Choroid plexus epithelial cell (primary cell): ENCODE measurements around the gene MAFB.

ENCODE experiments used
- DNase-seq: peaks from one replicate; pipeline ENCODE4 v3.0.0-alpha.2; 2010; ENCODE audit warnings: low read depth
- H3K4me3 ChIP-seq: 2 replicates; pipeline ENCODE4 v1.5.1; 2011; ENCODE audit warnings: low read depth, mild to moderate bottlenecking, control low read depth, low read length, moderate library complexity
- TF ChIP-seq, protein P1 (sequence below): conservative IDR thresholded peaks from 2 replicates; pipeline ENCODE4 v1.5.1; 2011; ENCODE audit warnings: low read depth, mild to moderate bottlenecking, control low read depth, inconsistent platforms, low read length, moderate library complexity

Gene MAFB

DNA sequence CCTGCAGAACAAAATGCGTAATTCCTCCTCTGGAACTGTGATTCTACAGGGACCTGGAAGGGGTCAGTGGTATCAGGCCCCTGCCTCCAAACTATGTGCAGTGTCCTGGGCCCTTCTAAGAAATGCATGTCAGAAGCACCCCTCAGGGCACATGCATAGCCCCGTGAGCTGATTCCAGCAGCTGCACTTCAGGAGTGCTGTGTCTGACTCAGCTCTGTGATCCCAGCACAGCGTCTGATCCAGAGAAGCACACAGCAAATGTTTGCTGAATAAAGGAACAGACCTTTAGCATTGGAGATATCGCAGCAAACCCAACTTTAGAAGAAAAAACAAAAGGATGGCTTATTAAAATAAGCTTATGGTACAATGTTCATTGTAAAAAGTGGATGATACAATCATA, 15.8 kb upstream of the MAFB start:
- DNase-seq = no peak
- no peak overlapping the region for H3K4me3 ChIP-seq
- TF ChIP-seq, protein P1, sequence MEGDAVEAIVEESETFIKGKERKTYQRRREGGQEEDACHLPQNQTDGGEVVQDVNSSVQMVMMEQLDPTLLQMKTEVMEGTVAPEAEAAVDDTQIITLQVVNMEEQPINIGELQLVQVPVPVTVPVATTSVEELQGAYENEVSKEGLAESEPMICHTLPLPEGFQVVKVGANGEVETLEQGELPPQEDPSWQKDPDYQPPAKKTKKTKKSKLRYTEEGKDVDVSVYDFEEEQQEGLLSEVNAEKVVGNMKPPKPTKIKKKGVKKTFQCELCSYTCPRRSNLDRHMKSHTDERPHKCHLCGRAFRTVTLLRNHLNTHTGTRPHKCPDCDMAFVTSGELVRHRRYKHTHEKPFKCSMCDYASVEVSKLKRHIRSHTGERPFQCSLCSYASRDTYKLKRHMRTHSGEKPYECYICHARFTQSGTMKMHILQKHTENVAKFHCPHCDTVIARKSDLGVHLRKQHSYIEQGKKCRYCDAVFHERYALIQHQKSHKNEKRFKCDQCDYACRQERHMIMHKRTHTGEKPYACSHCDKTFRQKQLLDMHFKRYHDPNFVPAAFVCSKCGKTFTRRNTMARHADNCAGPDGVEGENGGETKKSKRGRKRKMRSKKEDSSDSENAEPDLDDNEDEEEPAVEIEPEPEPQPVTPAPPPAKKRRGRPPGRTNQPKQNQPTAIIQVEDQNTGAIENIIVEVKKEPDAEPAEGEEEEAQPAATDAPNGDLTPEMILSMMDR = no peak

GRCh38 chr20:40703975-40704530, 15.0 kb upstream of the MAFB start:
- TF ChIP-seq, protein P1 = no peak
- DNase-seq = no peak
- H3K4me3 ChIP-seq = no peak overlapping the region

DNA sequence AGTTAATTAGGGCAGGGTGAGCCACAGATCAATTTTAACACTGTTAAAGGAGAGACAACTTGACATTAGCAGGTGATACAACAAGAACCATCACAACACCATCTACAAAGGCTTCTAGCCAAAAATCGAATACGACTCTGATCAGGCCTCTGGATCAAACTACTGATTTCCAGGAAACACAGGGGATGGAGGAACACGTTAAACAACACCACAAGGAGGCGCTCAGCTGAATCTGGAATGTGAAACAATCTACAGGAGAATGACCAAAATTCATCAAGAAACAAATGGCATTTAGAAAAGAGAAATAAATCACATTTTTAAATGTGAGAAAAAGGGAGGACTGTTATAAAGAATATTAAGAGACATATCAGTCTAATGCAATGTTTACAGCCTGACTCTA, 13.5 kb upstream of the MAFB start:
- no peak for DNase-seq
- TF ChIP-seq, protein P1 = peak; percentile 30
- no peak overlapping the region for H3K4me3 ChIP-seq

- TF ChIP-seq, protein P1 = no peak
Observed at GRCh38 chr20:40698744-40699143, 9.7 kb upstream of the MAFB start.

GRCh38 chr20:40698281-40698680, 9.2 kb upstream of the MAFB start:
- TF ChIP-seq, protein P1 = no peak
- no peak overlapping the region for H3K4me3 ChIP-seq
- DNase-seq = no peak

More at GRCh38 chr20:40698744-40699143, 9.7 kb upstream of the MAFB start:
- DNase-seq = no peak
- no peak overlapping the region for H3K4me3 ChIP-seq

DNA sequence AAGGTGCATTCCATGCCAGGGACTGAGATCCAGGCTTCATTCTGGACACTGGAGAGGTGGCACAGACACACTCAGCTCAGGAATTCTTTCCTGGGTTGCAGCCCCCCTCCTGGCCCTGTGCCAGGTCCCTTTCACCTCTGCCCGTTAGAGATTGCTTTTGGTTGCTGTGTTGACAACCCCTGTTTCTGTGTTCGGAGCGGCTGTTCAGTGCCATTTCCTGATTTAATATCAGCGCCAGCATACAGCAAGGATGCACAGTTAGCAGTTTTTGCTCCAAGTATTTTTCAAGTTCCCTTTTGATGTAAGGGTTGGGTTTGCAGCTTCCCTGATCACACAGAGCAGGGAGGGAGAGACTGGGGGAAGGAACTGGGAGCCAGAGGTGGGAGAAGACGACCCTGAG, 8.5 kb upstream of the MAFB start:
- no peak overlapping the region for H3K4me3 ChIP-seq
- TF ChIP-seq, protein P1 = no peak
- no peak for DNase-seq

GRCh38 chr20:40695214-40695613, 6.2 kb upstream of the MAFB start:
- no peak for DNase-seq
- no peak overlapping the region for H3K4me3 ChIP-seq
- TF ChIP-seq, protein P1 = no peak
